Naive thymus-derived CD4-positive, alpha-beta T cell (primary cell): ENCODE measurements around the gene SIPA1. TPM values are rescaled to one million over a fixed set of nuclear protein-coding genes. Genes with fewer than 3 reads are reported as not detected.

Experiments
- ATAC-seq: fragments of 150-1000 bp; cut with Tn5 transposase; 2 replicates; pipeline ENCODE4 v1.10.0; 2021; ENCODE audit warnings: mild to moderate bottlenecking, moderate library complexity
- CTCF ChIA-PET: fragments of 350-600 bp; sonication (Branson Sonifier 250); formaldehyde crosslinking; loops from one replicate; lab custom pipeline; 2021; ENCODE audit warnings: antibody characterized with exemption; lab: Charles Lee
- POLR2A ChIA-PET: fragments of 350-600 bp; sonication (Branson Sonifier 250); formaldehyde crosslinking; loops from one replicate; lab custom pipeline; 2021; ENCODE audit warnings: antibody characterized with exemption, inconsistent platforms; lab: Charles Lee
- DNase-seq, 9 donors: peaks; one replicate each; pipeline versions ENCODE4 v3.0.0 to v3.0.0-alpha.2; 2020 to 2022; ENCODE audit warnings: mixed read lengths in 1 of 9
- H3K27ac ChIP-seq: one replicate; pipeline ENCODE4 v1.7.0; 2013; ENCODE audit warnings: mild to moderate bottlenecking, low read depth, low read length, moderate library complexity
- H3K27me3 ChIP-seq, 2 donors: one replicate each; pipeline ENCODE4 v1.7.0; 2013; ENCODE audit warnings: low read length in 2 of 2, mild to moderate bottlenecking in 2 of 2, moderate library complexity in 2 of 2; ENCODE audit not compliant: control insufficient read depth in 2 of 2, insufficient read depth in 2 of 2
- H3K36me3 ChIP-seq, 3 experiments: 1 replicate in 2 of 3; 2 replicates in 1 of 3; pipeline ENCODE4 v1.7.0; 2013; ENCODE audit warnings: low read length in 3 of 3, mild to moderate bottlenecking in 3 of 3, moderate library complexity in 1 of 3; ENCODE audit not compliant: insufficient read depth in 3 of 3, control insufficient read depth in 2 of 3
- H3K4me1 ChIP-seq, 2 donors: one replicate each; pipeline ENCODE4 v1.7.0; 2013; ENCODE audit warnings: low read length in 2 of 2, mild to moderate bottlenecking in 2 of 2, moderate library complexity in 1 of 2; ENCODE audit not compliant: control insufficient read depth in 2 of 2, insufficient read depth in 2 of 2
- H3K4me3 ChIP-seq: 2 replicates; pipeline ENCODE4 v1.7.0; 2013; ENCODE audit warnings: mild to moderate bottlenecking, low read length
- H3K9me3 ChIP-seq, 3 experiments: 1 replicate in 2 of 3; 2 replicates in 1 of 3; pipeline ENCODE4 v1.7.0; 2013; ENCODE audit warnings: low read length in 3 of 3; ENCODE audit not compliant: control insufficient read depth in 2 of 3
- H3K27ac Mint-ChIP-seq, 9 donors: one replicate each; pipeline ENCODE4 v1.8.0; 2020 to 2022; ENCODE audit warnings: mixed read lengths in 9 of 9, mild to moderate bottlenecking in 8 of 9, moderate library complexity in 5 of 9, inconsistent platforms in 2 of 9
- H3K27me3 Mint-ChIP-seq, 5 donors: one replicate each; pipeline ENCODE4 v1.8.0; 2021 to 2022; ENCODE audit warnings: mixed read lengths in 5 of 5, mild to moderate bottlenecking in 1 of 5
- H3K36me3 Mint-ChIP-seq, 5 donors: one replicate each; pipeline ENCODE4 v1.8.0; 2020 to 2022; ENCODE audit warnings: mixed read lengths in 5 of 5, mild to moderate bottlenecking in 3 of 5, inconsistent platforms in 1 of 5
- H3K4me1 Mint-ChIP-seq, 7 donors: one replicate each; pipeline ENCODE4 v1.8.0; 2020 to 2022; ENCODE audit warnings: mixed read lengths in 7 of 7, mild to moderate bottlenecking in 3 of 7, inconsistent platforms in 1 of 7
- H3K4me3 Mint-ChIP-seq, 10 donors: one replicate each; pipeline ENCODE4 v1.8.0; 2020 to 2022; ENCODE audit warnings: mild to moderate bottlenecking in 10 of 10, mixed read lengths in 10 of 10, moderate library complexity in 6 of 10, inconsistent platforms in 2 of 10
- H3K9me3 Mint-ChIP-seq, 11 donors: one replicate each; pipeline ENCODE4 v1.8.0; 2020 to 2022; ENCODE audit warnings: mixed read lengths in 11 of 11, mild to moderate bottlenecking in 4 of 11, inconsistent platforms in 1 of 11, moderate library complexity in 1 of 11
- intact Hi-C, 2 donors: fragments of 100-400 bp; cut with micrococcal nuclease; formaldehyde crosslinking; loops; one replicate each; pipeline ENCODE4 v1.15.1; 2023
- polyA plus RNA-seq, 2 donors: library from polyadenylated mRNA; unstranded; fragments of 300-500 nt; fragmentation: Illumina TruSeq; gene quantifications; one replicate each; pipeline ENCODE4 v1.2.3, GENCODE V29; 2021
- total RNA-seq, 6 experiments: library from RNA in 5 of 6; stranded (reverse) in 5 of 6; gene quantifications; 1 replicate in 5 of 6; 2 replicates in 1 of 6; pipeline ENCODE4 v1.2.3 and lab custom pipeline; 2021 to 2026

SIPA1 gene
- total and polyA plus RNA-seq, 7 experiments from 2014 or later, result 90.3 to 249 (median 184) TPM

- peaks cover 0 to 6% (median 0%) of the 10 kb centered on the region in 5 donors for H3K27me3 Mint-ChIP-seq
- peaks cover 0 to 2% (median 0%) of the 10 kb centered on the region in 11 donors for H3K9me3 Mint-ChIP-seq
- Histone ChIP-seq H3K9me3 (no peaks in the 10 kb centered on the region), H3K4me3 (no peak overlapping the region), H3K27ac (no peak overlapping the region), H3K36me3 (peaks cover 12 to 82% (median 28%) of the 10 kb centered on the region in 3 experiments), H3K4me1 (peaks cover 13 to 16% of the 10 kb centered on the region in 2 donors), H3K27me3 (no peaks in the 10 kb centered on the region)
- peaks cover 0 to 22% (median 6%) of the 10 kb centered on the region in 5 donors for H3K36me3 Mint-ChIP-seq
- peak overlapping the region in 2 of 10 donors; percentile 36 to 71 for H3K4me3 Mint-ChIP-seq
- POLR2A ChIA-PET, result no interaction called here
- H3K27ac Mint-ChIP-seq, result no peak overlapping the region
- DNase-seq (no peak), ATAC-seq (no peak)
- CTCF ChIA-PET, result interaction anchor here (0.6 kb wide), 1 partner anchor 59 kb away, joined by 3 read pairs; no protein-coding TSS in a partner anchor
- intact Hi-C loops, result loop anchor here in 1 of 2 donors (5.0 kb wide), 1 partner anchor 1302 kb away; the partner anchor contains the start of genes PRDX5 and TRMT112
- H3K4me1 Mint-ChIP-seq, result peaks cover 12 to 23% (median 15%) of the 10 kb centered on the region in 7 donors
Observed at GRCh38 chr11:65619281-65619928, 18.5 kb upstream of the SIPA1 start.

GRCh38 chr11:65620666-65621065 lies 17.2 kb upstream of the SIPA1 start:
- H3K9me3 ChIP-seq, result no peaks in the 10 kb centered on the region
- ATAC-seq, result no peak
- H3K4me3 Mint-ChIP-seq, result no peak overlapping the region
- ChIA-PET POLR2A (interaction anchor here (1.1 to 1.4 kb wide), 2 partner anchors 19 to 32 kb away, joined by 3 to 6 read pairs; no protein-coding TSS in a partner anchor), CTCF (no interaction called here)
- no peak for DNase-seq
- peaks cover 12 to 87% (median 30%) of the 10 kb centered on the region in 3 experiments for H3K36me3 ChIP-seq
- H3K27me3 ChIP-seq, result no peaks in the 10 kb centered on the region
- no peak overlapping the region for H3K27ac ChIP-seq
- no peaks in the 10 kb centered on the region for H3K9me3 Mint-ChIP-seq
- H3K27ac Mint-ChIP-seq, result no peak overlapping the region
- H3K4me1 Mint-ChIP-seq, result peaks cover 11 to 22% (median 15%) of the 10 kb centered on the region in 7 donors
- no peaks in the 10 kb centered on the region for H3K27me3 Mint-ChIP-seq
- peaks cover 0 to 22% (median 6%) of the 10 kb centered on the region in 5 donors for H3K36me3 Mint-ChIP-seq
- H3K4me1 ChIP-seq, result peaks cover 13 to 16% of the 10 kb centered on the region in 2 donors
- intact Hi-C loops, result no loop called here
- H3K4me3 ChIP-seq, result no peak overlapping the region

GRCh38 chr11:65621460-65621859 lies 16.4 kb upstream of the SIPA1 start:
- Histone ChIP-seq H3K27ac (no peak overlapping the region), H3K4me1 (peaks cover 16% of the 10 kb centered on the region in 2 donors), H3K27me3 (no peaks in the 10 kb centered on the region), H3K4me3 (no peak overlapping the region), H3K36me3 (peaks cover 12 to 92% (median 30%) of the 10 kb centered on the region in 3 experiments), H3K9me3 (no peaks in the 10 kb centered on the region)
- no peaks in the 10 kb centered on the region for H3K27me3 Mint-ChIP-seq
- intact Hi-C loops, result no loop called here
- DNase-seq, result no peak
- H3K9me3 Mint-ChIP-seq, result no peaks in the 10 kb centered on the region
- H3K4me1 Mint-ChIP-seq, result peaks cover 14 to 25% (median 17%) of the 10 kb centered on the region in 7 donors
- ATAC-seq, result no peak
- ChIA-PET CTCF (interaction anchor here (0.6 to 1.7 kb wide), 2 partner anchors 27 to 148 kb away, joined by 3 read pairs; no protein-coding TSS in a partner anchor), POLR2A (interaction anchor here (1.1 to 1.4 kb wide), 2 partner anchors 18 to 31 kb away, joined by 3 to 6 read pairs; no protein-coding TSS in a partner anchor)
- no peak overlapping the region for H3K4me3 Mint-ChIP-seq
- H3K27ac Mint-ChIP-seq, result no peak overlapping the region
- peaks cover 0 to 20% (median 6%) of the 10 kb centered on the region in 5 donors for H3K36me3 Mint-ChIP-seq

GRCh38 chr11:65622011-65622410 lies 15.9 kb upstream of the SIPA1 start:
- Histone ChIP-seq H3K27ac (no peak overlapping the region), H3K27me3 (no peaks in the 10 kb centered on the region), H3K4me3 (no peak overlapping the region), H3K4me1 (peaks cover 11 to 13% of the 10 kb centered on the region in 2 donors), H3K9me3 (no peaks in the 10 kb centered on the region), H3K36me3 (peaks cover 15 to 97% (median 30%) of the 10 kb centered on the region in 3 experiments)
- no peak for DNase-seq
- H3K27me3 Mint-ChIP-seq, result no peaks in the 10 kb centered on the region
- H3K9me3 Mint-ChIP-seq, result no peaks in the 10 kb centered on the region
- POLR2A ChIA-PET, result interaction anchor here (0.6 to 2.4 kb wide), 3 partner anchors 11 to 441 kb away, joined by 3 to 9 read pairs (median 6); no protein-coding TSS in a partner anchor
- intact Hi-C loops, result no loop called here
- H3K4me1 Mint-ChIP-seq, result peaks cover 8 to 20% (median 12%) of the 10 kb centered on the region in 7 donors
- peaks cover 0 to 20% (median 3%) of the 10 kb centered on the region in 5 donors for H3K36me3 Mint-ChIP-seq
- no peak overlapping the region for H3K27ac Mint-ChIP-seq
- CTCF ChIA-PET, result interaction anchor here (0.6 to 1.7 kb wide), 3 partner anchors 27 to 148 kb away, joined by 3 to 6 read pairs (median 3); partner anchors contain the start of gene KAT5
- no peak for ATAC-seq
- H3K4me3 Mint-ChIP-seq, result no peak overlapping the region

- no peak overlapping the region for H3K4me3 Mint-ChIP-seq
- Histone ChIP-seq H3K4me1 (peaks cover 3 to 9% of the 10 kb centered on the region in 2 donors), H3K27ac (no peak overlapping the region), H3K4me3 (no peak overlapping the region), H3K9me3 (no peaks in the 10 kb centered on the region), H3K36me3 (peaks cover 7 to 97% (median 26%) of the 10 kb centered on the region in 3 experiments), H3K27me3 (no peaks in the 10 kb centered on the region)
- CTCF ChIA-PET, result interaction anchor here (0.6 to 1.5 kb wide), 4 partner anchors 34 to 256 kb away, joined by 3 to 6 read pairs (median 4); partner anchors contain the start of gene KAT5
- H3K27ac Mint-ChIP-seq, result peak overlapping the region in 1 of 9 donors; percentile 70
- POLR2A ChIA-PET, result interaction anchor here (0.6 to 2.4 kb wide), 4 partner anchors 10 to 36 kb away, joined by 3 to 9 read pairs (median 3); no protein-coding TSS in a partner anchor
- H3K27me3 Mint-ChIP-seq, result no peaks in the 10 kb centered on the region
- H3K36me3 Mint-ChIP-seq, result peaks cover 0 to 18% (median 3%) of the 10 kb centered on the region in 5 donors
- intact Hi-C loops, result no loop called here
- no peak for ATAC-seq
- H3K4me1 Mint-ChIP-seq, result peaks cover 4 to 13% (median 9%) of the 10 kb centered on the region in 7 donors
- no peak for DNase-seq
- H3K9me3 Mint-ChIP-seq, result no peaks in the 10 kb centered on the region
Observed at GRCh38 chr11:65623177-65623576, 14.7 kb upstream of the SIPA1 start.

- ATAC-seq, result no peak
- no peaks in the 10 kb centered on the region for H3K9me3 Mint-ChIP-seq
- peaks cover 3 to 9% of the 10 kb centered on the region in 2 donors for H3K4me1 ChIP-seq
- no peak overlapping the region for H3K27ac ChIP-seq
- H3K27me3 Mint-ChIP-seq, result no peaks in the 10 kb centered on the region
- peaks cover 0 to 20% (median 3%) of the 10 kb centered on the region in 5 donors for H3K36me3 Mint-ChIP-seq
- H3K4me1 Mint-ChIP-seq, result peaks cover 4 to 13% (median 9%) of the 10 kb centered on the region in 7 donors
- H3K9me3 ChIP-seq, result no peaks in the 10 kb centered on the region
- no peak overlapping the region for H3K27ac Mint-ChIP-seq
- ChIA-PET CTCF (interaction anchor here (1.5 kb wide), 1 partner anchor 87 kb away, joined by 6 read pairs; the partner anchor contains the start of gene KAT5), POLR2A (interaction anchor here (0.7 to 2.4 kb wide), 3 partner anchors 9 to 27 kb away, joined by 3 to 9 read pairs (median 3); no protein-coding TSS in a partner anchor)
- DNase-seq, result no peak
- intact Hi-C loops, result no loop called here
- H3K4me3 ChIP-seq, result no peak overlapping the region
- H3K27me3 ChIP-seq, result no peaks in the 10 kb centered on the region
- H3K4me3 Mint-ChIP-seq, result no peak overlapping the region
- H3K36me3 ChIP-seq, result peaks cover 7 to 97% (median 20%) of the 10 kb centered on the region in 3 experiments
Observed at GRCh38 chr11:65623852-65624616, 13.9 kb upstream of the SIPA1 start.
